Stimulated activated CD4-positive, alpha-beta T cell treated with anti-CD3 and anti-CD28 coated beads, Interleukin-4, amount 100 ng/mL, for 24 hours (primary cell): ENCODE results near the gene KLHL9.
"Not testable (repeated sequence)": the region's sequence is repeated elsewhere in the genome, so short reads cannot be mapped to it uniquely, and the experiment has no call there.

Experiments used
- DNase-seq: peaks from one replicate; pipeline ENCODE4 v3.0.0-alpha.2; 2020

Gene KLHL9

DNA sequence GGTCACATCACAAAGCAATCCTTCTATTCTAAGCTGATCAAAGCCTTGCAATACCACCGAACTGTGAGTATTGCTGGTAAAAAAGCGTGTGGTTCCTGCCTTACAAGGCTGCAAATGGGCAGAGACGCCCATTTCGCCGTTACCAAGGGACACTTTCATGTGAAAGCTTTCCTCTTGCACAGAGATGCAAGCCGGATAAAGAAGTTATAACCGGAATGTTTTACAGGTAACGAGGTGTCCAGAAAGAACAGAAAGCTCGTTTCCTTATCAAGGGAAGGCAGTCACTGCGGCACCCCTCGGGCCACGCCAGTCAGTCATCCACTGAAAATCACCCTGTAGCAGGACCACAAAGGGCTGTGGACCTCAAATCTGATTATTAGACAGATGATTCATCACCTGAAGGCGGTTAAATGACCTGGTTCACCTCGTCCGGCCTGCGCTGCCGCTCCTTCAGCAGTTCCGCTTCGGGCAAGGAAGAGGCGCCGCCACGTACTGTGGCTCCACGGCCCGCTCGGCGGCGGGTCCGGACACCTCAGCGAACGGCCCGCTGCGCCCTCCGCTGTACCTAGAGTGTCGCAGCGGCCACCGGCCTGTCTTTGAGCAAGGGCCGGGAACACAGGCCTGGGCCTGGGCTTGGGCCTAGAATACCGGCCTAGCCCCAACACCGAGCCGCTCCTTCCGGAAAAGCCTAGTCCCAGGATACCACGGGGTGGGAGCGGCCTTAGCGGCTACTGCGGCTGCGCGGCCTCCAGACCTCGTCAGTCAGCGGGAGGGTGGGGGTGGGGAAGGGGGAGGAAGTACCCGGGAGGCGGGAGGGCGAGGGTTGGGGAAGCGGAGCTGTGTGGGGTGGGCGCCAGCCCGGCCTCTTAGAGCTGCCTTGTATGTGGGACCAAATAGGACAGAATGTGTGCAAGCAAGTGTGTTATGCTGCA lies at the start of gene KLHL9:
Gene KLHL9, minus strand, starts transcription at position 704 of the 932 bp plus-strand sequence. Its CDS starts 545 bp downstream, at position 159.
- DNase-seq = peak; percentile 89

GRCh38 chr9:21383627-21384026 lies 48.4 kb upstream of the KLHL9 start:
- DNase-seq = no peak

DNA sequence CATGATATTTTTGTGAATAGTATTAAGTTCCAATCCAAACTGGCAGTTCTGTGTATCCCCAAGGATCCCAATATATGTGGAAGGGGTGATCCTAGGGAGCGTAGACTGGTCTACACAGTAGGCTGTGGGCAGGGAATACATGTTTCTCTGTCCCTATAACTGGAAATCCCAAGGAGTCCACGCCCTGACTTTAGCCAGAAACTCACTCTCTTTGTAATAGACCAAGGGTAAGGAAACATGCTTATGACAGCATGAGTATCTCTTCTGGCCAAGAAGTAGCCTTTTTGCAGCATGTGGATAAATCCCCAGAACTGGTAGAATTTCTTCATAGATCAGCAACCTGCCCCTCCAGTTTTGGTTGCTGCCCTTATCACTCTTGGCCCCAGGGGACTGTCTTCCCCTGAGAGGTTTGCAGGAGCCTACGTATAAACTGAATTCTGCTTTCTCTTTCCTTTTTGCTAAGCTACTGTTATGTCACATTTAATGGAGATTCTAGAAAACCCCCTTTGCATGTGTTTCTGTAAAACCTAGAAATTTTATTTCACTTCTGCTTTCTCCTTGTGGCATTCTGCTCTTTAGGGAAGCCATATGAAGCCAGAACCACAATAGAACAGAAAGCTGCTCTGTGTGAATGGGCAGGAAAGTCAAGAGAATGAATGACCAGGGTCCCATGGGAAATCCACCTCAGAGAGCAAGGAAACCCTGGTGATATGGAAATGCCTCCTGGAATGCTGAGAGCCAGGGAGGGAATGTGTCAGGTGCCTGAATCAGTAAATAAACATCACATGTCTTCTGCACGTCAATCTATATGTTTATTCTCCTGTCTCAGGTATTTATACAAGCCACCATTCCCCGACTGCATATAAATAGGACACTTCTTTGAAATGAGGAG lies 46.5 kb upstream of the KLHL9 start:
- DNase-seq = no peak

- DNase-seq = not testable (repeated sequence)
Measured at GRCh38 chr9:21371467-21371866, 36.3 kb upstream of the KLHL9 start.

DNA sequence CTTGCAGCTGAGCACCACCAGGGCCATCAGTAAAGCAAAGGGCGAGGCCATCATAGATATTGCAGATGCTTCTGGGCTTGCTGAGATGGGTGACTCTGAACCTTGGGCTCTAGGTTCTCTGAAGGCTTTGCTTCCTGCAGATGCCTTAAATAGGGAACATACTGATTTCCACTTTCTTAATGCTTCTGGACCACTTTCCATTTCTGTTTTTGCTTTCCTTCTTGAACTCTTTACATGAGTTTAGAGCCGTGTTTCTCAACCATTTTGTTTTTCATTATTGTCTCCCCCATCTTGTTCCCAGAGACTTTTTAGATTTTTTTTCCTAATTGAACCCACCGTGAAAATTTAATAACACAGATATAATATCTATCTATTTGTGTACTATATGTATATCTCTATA lies 32.8 kb upstream of the KLHL9 start, which contains the start of gene IFNA13:
Gene IFNA13, minus strand, starts transcription at position 101 of the 400 bp plus-strand sequence. Its CDS starts 47 bp downstream, at position 54.
- no peak for DNase-seq

DNA sequence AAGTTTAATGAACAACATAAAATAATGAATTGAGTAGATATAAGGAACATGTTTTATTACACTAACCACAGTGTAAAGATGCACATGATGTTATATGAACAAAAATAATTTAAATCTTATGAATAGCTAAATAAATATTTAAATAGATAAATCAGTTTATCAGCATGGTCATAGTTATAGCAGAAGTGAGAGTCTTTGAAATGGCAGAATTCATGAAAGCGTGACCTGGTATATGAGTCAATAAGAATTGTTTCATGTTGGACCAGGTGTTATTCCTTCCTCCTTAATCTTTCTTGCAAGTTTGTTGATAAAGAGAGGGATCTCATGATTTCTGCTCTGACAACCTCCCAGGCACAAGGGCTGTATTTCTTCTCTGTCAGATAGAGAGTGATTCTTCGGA lies 32.0 kb upstream of the KLHL9 start:
- DNase-seq = not testable (repeated sequence)

DNA sequence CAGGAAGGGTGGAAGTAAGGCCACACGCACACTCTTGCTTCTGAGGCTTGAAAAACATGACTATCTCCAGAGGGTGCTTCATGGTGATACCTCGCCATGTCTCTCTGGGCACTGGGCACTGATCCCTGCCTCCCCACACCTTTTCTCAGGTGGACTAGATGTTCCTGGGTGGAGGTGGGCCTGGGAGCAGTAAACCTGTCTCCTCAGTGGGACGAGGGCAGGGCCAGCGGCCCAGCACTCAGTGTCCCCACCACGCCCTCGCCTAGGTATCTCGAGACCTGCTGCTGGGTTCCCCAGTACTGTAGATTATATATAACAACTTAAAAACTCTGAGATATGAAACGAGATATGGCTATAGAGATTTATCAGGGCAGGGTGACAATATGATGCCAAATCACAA lies 27.1 kb upstream of the KLHL9 start:
- DNase-seq = no peak

GRCh38 chr9:21357479-21358460 lies 22.6 kb upstream of the KLHL9 start:
- peak; percentile 11 for DNase-seq

GRCh38 chr9:21350787-21351186 lies 15.6 kb upstream of the KLHL9 start, which contains the start of gene IFNA6:
Gene IFNA6 (minus strand): TSS chr9:21350887. CDS start chr9:21350887, 0 bp downstream.
- DNase-seq = no peak

- no peak for DNase-seq
Measured at GRCh38 chr9:21348430-21348970, 13.3 kb upstream of the KLHL9 start.

DNA sequence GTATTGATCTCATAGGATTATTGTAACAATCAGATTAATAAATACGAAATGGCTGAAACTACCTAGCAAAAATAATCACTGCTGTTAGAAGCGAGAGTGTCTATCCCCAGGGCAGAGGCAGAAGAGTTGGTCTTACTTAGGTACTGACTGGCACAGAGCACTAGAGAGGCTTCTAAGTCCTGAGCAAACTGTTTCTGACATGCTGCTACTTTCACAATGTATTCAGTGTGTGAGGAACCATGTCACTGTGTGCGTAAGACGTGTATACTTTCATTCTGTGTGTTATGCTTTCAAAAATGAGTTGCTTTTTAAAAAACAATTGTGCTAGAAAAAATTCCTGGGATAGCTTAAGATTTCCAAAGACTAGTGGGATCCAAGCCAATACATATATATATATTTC lies 5.5 kb upstream of the KLHL9 start:
- no peak for DNase-seq

GRCh38 chr9:21336457-21336856 lies 1.3 kb upstream of the KLHL9 start:
- DNase-seq = no peak

DNA sequence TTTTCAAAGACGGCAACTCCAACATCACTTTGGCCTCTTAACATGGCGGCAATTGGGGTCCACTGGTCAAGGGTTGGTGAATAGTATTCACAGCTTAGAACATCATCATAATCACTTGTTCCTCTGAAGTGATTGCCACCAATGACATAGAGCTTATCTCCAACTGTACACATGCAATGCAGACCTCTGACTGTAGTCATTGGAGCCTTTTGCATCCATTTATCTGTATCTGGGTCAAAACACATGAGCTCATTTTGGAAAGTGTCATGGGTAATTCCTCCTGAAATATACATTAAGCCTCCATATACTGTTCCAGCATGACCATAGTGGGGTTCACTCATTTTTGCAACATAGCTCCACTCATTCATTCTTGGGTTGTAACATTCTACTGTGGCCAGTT lies 2.0 kb downstream of the KLHL9 start:
- no peak for DNase-seq

DNA sequence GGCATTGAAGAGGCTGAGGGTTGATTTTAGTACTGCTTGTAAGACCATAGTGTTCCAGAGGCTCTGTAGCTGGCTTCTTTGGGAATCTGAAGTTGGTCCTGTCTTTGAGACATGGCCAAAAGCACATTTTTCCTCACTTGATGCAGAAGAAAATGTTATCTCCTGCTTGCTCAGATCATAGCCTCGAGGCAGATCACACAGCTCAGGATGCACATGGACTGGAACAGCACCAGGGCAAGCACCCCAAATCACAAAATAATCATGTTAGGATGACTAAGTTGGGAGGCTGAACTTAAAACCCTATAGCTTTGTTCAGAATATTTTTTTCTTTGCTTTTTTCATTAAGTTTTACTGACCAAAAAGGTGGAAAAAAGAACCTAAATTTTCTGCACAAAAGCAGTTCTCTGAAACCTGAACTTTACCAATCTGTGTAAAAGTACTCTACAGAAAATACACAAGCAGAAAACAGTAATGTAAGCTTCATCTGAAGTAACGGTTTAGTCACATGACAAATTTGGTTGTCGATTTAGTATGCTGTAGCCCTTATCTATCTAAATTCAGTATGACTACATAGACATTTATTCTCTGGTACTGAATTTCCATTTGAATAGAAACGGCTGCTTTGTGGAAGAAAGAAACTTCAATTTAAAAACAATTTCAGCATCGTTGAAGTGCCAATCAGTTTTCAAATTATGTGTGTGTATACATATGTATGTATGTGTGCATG lies 3.4 kb downstream of the KLHL9 start:
- no peak for DNase-seq

DNA sequence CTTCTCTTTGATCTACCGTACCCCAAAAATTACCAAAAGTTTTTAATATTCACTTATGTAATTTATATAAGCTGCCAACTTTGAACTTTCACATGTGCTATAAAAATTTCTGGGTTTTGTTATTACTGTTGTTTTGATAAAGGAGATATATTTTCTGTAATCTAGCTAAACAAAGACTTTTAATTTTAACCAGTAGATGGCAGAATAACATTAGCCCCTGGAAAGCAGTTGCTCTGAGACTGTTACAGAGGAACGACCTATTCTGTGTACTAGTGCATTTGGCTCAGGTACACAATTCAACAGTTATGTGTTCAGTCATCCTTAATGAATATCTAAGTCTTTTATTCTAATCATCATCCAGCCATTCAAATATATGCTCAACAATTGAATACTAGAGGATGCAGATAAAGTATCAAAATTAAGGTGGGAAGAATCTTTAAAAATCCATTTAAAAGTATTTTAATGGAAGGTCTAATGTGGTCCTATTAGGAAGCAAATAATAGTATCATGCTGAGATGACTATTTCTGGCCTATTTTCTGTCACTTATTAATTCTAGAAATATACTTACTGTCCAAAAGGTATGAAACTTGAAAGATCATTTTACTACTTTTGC lies 8.6 kb downstream of the KLHL9 start:
- DNase-seq = no peak

GRCh38 chr9:21324047-21324446 lies 11.2 kb downstream of the KLHL9 start:
- no peak for DNase-seq

- DNase-seq = no peak
Measured at GRCh38 chr9:21322911-21323461, 12.2 kb downstream of the KLHL9 start.

DNA sequence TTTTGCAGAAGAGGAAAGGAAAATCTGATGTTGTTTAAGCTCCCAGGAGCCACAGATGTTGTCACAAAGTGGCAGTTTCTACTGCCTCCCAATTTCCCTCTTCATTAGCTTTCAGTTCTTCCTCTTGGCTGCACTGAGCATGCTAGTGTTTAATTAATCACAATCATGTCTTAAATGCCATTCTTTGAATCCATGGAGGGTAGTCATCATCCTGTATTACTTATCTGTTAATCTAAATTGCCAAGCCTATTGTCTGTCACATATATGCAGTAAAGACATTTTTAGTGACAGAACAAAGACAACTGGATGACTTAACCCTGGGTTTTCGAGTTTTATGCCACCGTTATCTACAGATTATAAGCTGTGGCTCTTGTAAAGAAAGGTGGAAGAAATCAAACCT lies 14.7 kb downstream of the KLHL9 start:
- DNase-seq = no peak

DNA sequence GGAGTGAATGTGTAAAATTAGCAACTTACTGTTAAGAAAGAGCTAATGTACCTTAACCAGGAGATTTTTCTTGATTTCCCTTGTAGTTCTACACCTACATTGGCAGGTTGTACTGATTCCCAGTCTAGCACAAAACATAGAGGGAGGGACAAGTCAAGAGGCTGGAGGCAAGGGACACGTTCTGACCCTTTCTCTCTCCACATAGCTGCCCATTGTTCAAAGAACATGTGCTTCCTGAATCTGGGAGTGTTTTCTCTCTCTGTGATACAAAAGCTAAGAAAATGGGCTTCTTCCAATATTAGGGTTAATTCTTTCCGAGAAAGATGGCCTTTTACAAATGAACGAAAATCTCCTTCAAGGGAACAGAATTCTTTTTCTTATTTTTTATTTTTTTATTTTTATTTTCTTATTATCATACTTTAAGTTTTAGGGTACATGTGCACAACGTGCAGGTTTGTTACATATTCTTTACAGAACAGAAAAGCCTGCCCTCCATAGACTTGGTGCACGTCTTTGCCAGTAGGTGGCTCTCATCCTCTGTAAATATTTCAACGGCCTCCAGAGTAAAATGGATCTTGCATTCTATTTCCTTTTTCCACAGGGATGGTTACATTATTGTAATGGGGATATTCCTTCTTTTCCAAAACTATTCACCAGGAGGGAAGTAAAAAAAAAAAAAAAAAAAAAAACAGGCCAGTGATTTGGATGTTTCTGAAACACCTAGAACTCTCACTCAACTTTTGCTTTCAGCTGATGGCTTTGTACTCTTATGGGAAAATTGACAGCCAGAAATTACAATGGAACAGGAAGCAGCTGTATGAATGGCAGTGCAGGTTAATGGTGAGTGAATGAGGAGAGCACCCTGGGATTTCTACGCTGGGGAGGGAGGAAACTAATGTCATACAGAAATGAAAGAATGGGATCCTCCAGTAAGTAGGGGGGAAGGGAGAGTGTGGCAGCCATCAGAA lies 17.0 kb downstream of the KLHL9 start:
- DNase-seq = peak; percentile 40
